Activated B cell treated with CpG ODN at 0.5 μM for 24 hours (primary cell): ENCODE data around the gene STXBP6. TPM values are rescaled to one million over a fixed set of nuclear protein-coding genes. Genes with fewer than 3 reads are reported as not detected.

ENCODE experiments used
- ATAC-seq: fragments of 200-7000 bp; cut with Tn5 transposase; one replicate; pipeline ENCODE4 v1.10.0; 2021; ENCODE audit warnings: low read depth, mild to moderate bottlenecking, moderate library complexity
- CTCF ChIA-PET: fragments of 350-600 bp; sonication (Branson Sonifier 250); formaldehyde crosslinking; loops from one replicate; lab custom pipeline; 2021; ENCODE audit warnings: antibody characterized with exemption; lab: Charles Lee
- POLR2A ChIA-PET: fragments of 350-600 bp; sonication (Branson Sonifier 250); formaldehyde crosslinking; loops from one replicate; lab custom pipeline; 2021; ENCODE audit warnings: antibody characterized with exemption; lab: Charles Lee
- DNase-seq: peaks from one replicate; pipeline ENCODE4 v3.0.0; 2022
- H3K27ac Mint-ChIP-seq: one replicate; pipeline ENCODE4 v1.8.0; 2020; ENCODE audit warnings: mixed read lengths
- H3K27me3 Mint-ChIP-seq: one replicate; pipeline ENCODE4 v1.8.0; 2021; ENCODE audit warnings: mixed read lengths
- H3K36me3 Mint-ChIP-seq: one replicate; pipeline ENCODE4 v1.8.0; 2021; ENCODE audit warnings: low read depth, mixed read lengths
- H3K4me1 Mint-ChIP-seq: one replicate; pipeline ENCODE4 v1.8.0; 2021; ENCODE audit warnings: mixed read lengths
- H3K4me3 Mint-ChIP-seq: one replicate; pipeline ENCODE4 v1.8.0; 2020; ENCODE audit warnings: mild to moderate bottlenecking, mixed read lengths
- H3K9me3 Mint-ChIP-seq: one replicate; pipeline ENCODE4 v1.8.0; 2020; ENCODE audit warnings: mixed read lengths
- CTCF ChIP-seq: fragments of 200-600 bp; IDR thresholded peaks from one replicate; pipeline ENCODE4 v1.8.0; 2022; ENCODE audit warnings: antibody characterized with exemption, mild to moderate bottlenecking
- intact Hi-C: fragments of 100-400 bp; cut with micrococcal nuclease; formaldehyde crosslinking; loops from one replicate; pipeline ENCODE4 v1.15.1; 2024
- total RNA-seq: library from RNA; stranded (reverse); gene quantifications from 2 replicates; pipeline ENCODE4 v1.2.3, GENCODE V29; 2022

Gene STXBP6
- total RNA-seq, 1 donor from 2014 or later: 0.22 TPM

GRCh38 chr14:25080682-25081081, 30.7 kb upstream of the STXBP6 start:
- intact Hi-C loops: no loop called here
- H3K27ac Mint-ChIP-seq: no peak overlapping the region
- no peaks in the 10 kb centered on the region for H3K9me3 Mint-ChIP-seq
- ATAC-seq (no peak), DNase-seq (no peak)
- no peak for TF ChIP-seq CTCF
- H3K27me3 Mint-ChIP-seq: peaks cover 10% of the 10 kb centered on the region
- no peak overlapping the region for H3K4me3 Mint-ChIP-seq
- no peaks in the 10 kb centered on the region for H3K36me3 Mint-ChIP-seq
- H3K4me1 Mint-ChIP-seq: no peaks in the 10 kb centered on the region
- ChIA-PET POLR2A (no interaction called here), CTCF (no interaction called here)

GRCh38 chr14:25079311-25079710, 29.4 kb upstream of the STXBP6 start:
- H3K9me3 Mint-ChIP-seq: no peaks in the 10 kb centered on the region
- no peak for TF ChIP-seq CTCF
- DNase-seq: no peak
- H3K27ac Mint-ChIP-seq: no peak overlapping the region
- no peak for ATAC-seq
- H3K4me1 Mint-ChIP-seq: no peaks in the 10 kb centered on the region
- intact Hi-C loops: no loop called here
- POLR2A ChIA-PET: no interaction called here
- H3K4me3 Mint-ChIP-seq: no peak overlapping the region
- H3K36me3 Mint-ChIP-seq: no peaks in the 10 kb centered on the region
- CTCF ChIA-PET: no interaction called here
- H3K27me3 Mint-ChIP-seq: peaks cover 8% of the 10 kb centered on the region

GRCh38 chr14:25074099-25074685, 24.2 kb upstream of the STXBP6 start:
- POLR2A ChIA-PET: no interaction called here
- Mint-ChIP-seq H3K9me3 (no peaks in the 10 kb centered on the region), H3K4me1 (no peaks in the 10 kb centered on the region), H3K4me3 (no peak overlapping the region), H3K27me3 (peaks cover 2% of the 10 kb centered on the region), H3K36me3 (no peaks in the 10 kb centered on the region), H3K27ac (no peak overlapping the region)
- CTCF ChIA-PET: no interaction called here
- no peak for DNase-seq
- intact Hi-C loops: no loop called here
- TF ChIP-seq CTCF: no peak
- no peak for ATAC-seq

- H3K36me3 Mint-ChIP-seq: no peaks in the 10 kb centered on the region
- H3K27me3 Mint-ChIP-seq: peaks cover 4% of the 10 kb centered on the region
- no peak overlapping the region for H3K27ac Mint-ChIP-seq
- intact Hi-C loops: no loop called here
- H3K9me3 Mint-ChIP-seq: no peaks in the 10 kb centered on the region
- CTCF ChIA-PET: no interaction called here
- ATAC-seq: no peak
- no peaks in the 10 kb centered on the region for H3K4me1 Mint-ChIP-seq
- POLR2A ChIA-PET: no interaction called here
- no peak overlapping the region for H3K4me3 Mint-ChIP-seq
- no peak for TF ChIP-seq CTCF
- no peak for DNase-seq
These were observed 19.9 kb upstream of the STXBP6 start for GRCh38 chr14:25069879-25070278.

GRCh38 chr14:25067600-25067999, 17.7 kb upstream of the STXBP6 start:
- no peak for TF ChIP-seq CTCF

More at GRCh38 chr14:25067600-25067999, 17.7 kb upstream of the STXBP6 start:
- no peaks in the 10 kb centered on the region for H3K4me1 Mint-ChIP-seq
- H3K27ac Mint-ChIP-seq: no peak overlapping the region
- no peaks in the 10 kb centered on the region for H3K9me3 Mint-ChIP-seq
- no peak overlapping the region for H3K4me3 Mint-ChIP-seq
- ATAC-seq: no peak
- peaks cover 5% of the 10 kb centered on the region for H3K27me3 Mint-ChIP-seq
- intact Hi-C loops: no loop called here
- POLR2A ChIA-PET: no interaction called here
- DNase-seq: no peak
- no peaks in the 10 kb centered on the region for H3K36me3 Mint-ChIP-seq
- CTCF ChIA-PET: no interaction called here
